GM19035 (cell line): ENCODE results near the gene CAMKK2.
A peak's percentile ranks its signal among the peaks of the same experiment; 100 is the strongest.
"Not testable (repeated sequence)": the region's sequence is repeated elsewhere in the genome, so short reads cannot be mapped to it uniquely, and the experiment has no call there.

ENCODE experiments used
- ATAC-seq: cut with Tn5 transposase; IDR thresholded peaks from one replicate; pipeline ENCODE4 v1.9.1; 2021; ENCODE audit not compliant: unreplicated experiment

Gene CAMKK2

GRCh38 chr12:121250359-121250758, 46.1 kb downstream of the CAMKK2 start:
- no peak for ATAC-seq

GRCh38 chr12:121248622-121249021, 47.9 kb downstream of the CAMKK2 start:
- ATAC-seq = peak; percentile 94

GRCh38 chr12:121246893-121247557, 49.5 kb downstream of the CAMKK2 start:
- ATAC-seq = no peak

- no peak for ATAC-seq
Measured at GRCh38 chr12:121245951-121246350, 50.6 kb downstream of the CAMKK2 start.

- ATAC-seq = no peak
Measured at GRCh38 chr12:121245031-121245430, 51.5 kb downstream of the CAMKK2 start.

GRCh38 chr12:121241156-121241970, 55.1 kb downstream of the CAMKK2 start:
- no peak for ATAC-seq

- ATAC-seq = no peak
Measured at GRCh38 chr12:121240484-121241101, 55.9 kb downstream of the CAMKK2 start.

GRCh38 chr12:121240062-121240420, 56.5 kb downstream of the CAMKK2 start:
- ATAC-seq = no peak

- no peak for ATAC-seq
Measured at GRCh38 chr12:121239351-121240061, 57.0 kb downstream of the CAMKK2 start.

GRCh38 chr12:121238604-121239350, 57.7 kb downstream of the CAMKK2 start:
- ATAC-seq = no peak

GRCh38 chr12:121238086-121238485, 58.4 kb downstream of the CAMKK2 start:
- ATAC-seq = no peak

- no peak for ATAC-seq
Measured at GRCh38 chr12:121237415-121237814, 59.1 kb downstream of the CAMKK2 start.

- ATAC-seq = no peak
Measured at GRCh38 chr12:121236776-121237175, 59.7 kb downstream of the CAMKK2 start.

GRCh38 chr12:121233628-121234020, 62.9 kb downstream of the CAMKK2 start:
- ATAC-seq = no peak

GRCh38 chr12:121232977-121233627, 63.4 kb downstream of the CAMKK2 start:
- ATAC-seq = no peak

- no peak for ATAC-seq
Measured at GRCh38 chr12:121232163-121232562, 64.3 kb downstream of the CAMKK2 start.

- no peak for ATAC-seq
Measured at GRCh38 chr12:121230538-121230907, 66.0 kb downstream of the CAMKK2 start.

GRCh38 chr12:121229826-121230537, 66.5 kb downstream of the CAMKK2 start:
- not testable (repeated sequence) for ATAC-seq

GRCh38 chr12:121228919-121229665, 67.4 kb downstream of the CAMKK2 start:
- ATAC-seq = no peak
